ENCODE data around the gene PEX19. TPM values are rescaled to one million over a fixed set of nuclear protein-coding genes. Genes with fewer than 3 reads are reported as not detected.

Gene PEX19
- total and polyA plus RNA-seq, 12 donors: 15.5 to 165 (median 85.0) TPM

GRCh38 chr1:160256396-160257046, 28.4 kb downstream of the PEX19 start:
- H3K27me3 ChIP-seq: no peaks in the 10 kb centered on the region
- H3K9me3 ChIP-seq (replicated peaks in 1 of 3): no peaks in the 10 kb centered on the region
- H3K36me3 ChIP-seq (replicated peaks in 1 of 2): no peaks in the 10 kb centered on the region
- H3K27ac ChIP-seq: peak overlapping the region in 1 of 5 donors; percentile 9
- intact Hi-C loops (cut with DNase I): loop anchor here (5.0 to 10.0 kb wide), 3 partner anchors 49 to 152 kb away; partner anchors contain the start of genes CASQ1 (in 1 of the 2) and PEA15 (in 1 of the 2)
- TF ChIP-seq POLR2A (IDR thresholded peaks at IDR 0.05) (no peak), CTCF (IDR thresholded peaks at IDR 0.05) (no peak)
- H3K4me1 ChIP-seq (replicated peaks in 1 of 2): peaks cover 15 to 52% of the 10 kb centered on the region in 2 donors
- H3K4me3 ChIP-seq: no peak overlapping the region
- 23 to 30% (median 25%) methylated on average over 3 of the region's 3 CpGs for WGBS, 4 donors
- peak in 4 of 7 donors; percentile 47 to 68 (median 56) for DNase-seq

- Histone ChIP-seq H3K4me3 (no peak overlapping the region), H3K9me3 (replicated peaks in 1 of 3) (no peaks in the 10 kb centered on the region), H3K27me3 (no peaks in the 10 kb centered on the region), H3K36me3 (replicated peaks in 1 of 2) (no peaks in the 10 kb centered on the region), H3K4me1 (replicated peaks in 1 of 2) (peaks cover 10 to 46% of the 10 kb centered on the region in 2 donors), H3K27ac (no peak overlapping the region)
- DNase-seq: no peak
- TF ChIP-seq CTCF (IDR thresholded peaks at IDR 0.05) (no peak), POLR2A (IDR thresholded peaks at IDR 0.05) (no peak)
- WGBS, 4 donors: 83 to 90% (median 88%) methylated on average over 4 of the region's 4 CpGs
- intact Hi-C loops (cut with DNase I): loop anchor here (5.0 to 10.0 kb wide), 3 partner anchors 49 to 151 kb away; partner anchors contain the start of genes CASQ1 (in 1 of the 2) and PEA15 (in 1 of the 2)
These were observed 29.1 kb downstream of the PEX19 start for GRCh38 chr1:160255781-160256300.

GRCh38 chr1:160251687-160252526, 33.0 kb downstream of the PEX19 start:
- peak; percentile 72 to 90 (median 80) for DNase-seq
- Histone ChIP-seq H3K36me3 (replicated peaks in 1 of 2) (peaks cover 0 to 3% of the 10 kb centered on the region in 2 donors), H3K4me1 (replicated peaks in 1 of 2) (peaks cover 0 to 19% of the 10 kb centered on the region in 2 donors), H3K27me3 (no peaks in the 10 kb centered on the region), H3K9me3 (replicated peaks in 1 of 3) (no peaks in the 10 kb centered on the region), H3K4me3 (no peak overlapping the region), H3K27ac (peak overlapping the region in 1 of 5 donors; percentile 22)
- TF ChIP-seq POLR2A (IDR thresholded peaks at IDR 0.05) (no peak), CTCF (IDR thresholded peaks at IDR 0.05) (peak; percentile 55 to 87 (median 84))
- 65 to 75% (median 70%) methylated on average over 5 of the region's 5 CpGs for WGBS, 4 donors
- intact Hi-C loops (cut with DNase I): loop anchor here (10.0 kb wide), 2 partner anchors 57 to 147 kb away; partner anchors contain the start of gene CASQ1 (in 1 of the 2)

- H3K9me3 ChIP-seq (replicated peaks in 1 of 3): no peaks in the 10 kb centered on the region
- intact Hi-C loops (cut with DNase I): loop anchor here (10.0 kb wide), 2 partner anchors 56 to 146 kb away; partner anchors contain the start of gene CASQ1 (in 1 of the 2)
These were observed 33.9 kb downstream of the PEX19 start for GRCh38 chr1:160251011-160251410.

More at GRCh38 chr1:160251011-160251410, 33.9 kb downstream of the PEX19 start:
- Histone ChIP-seq H3K4me1 (replicated peaks in 1 of 2) (peaks cover 0 to 14% of the 10 kb centered on the region in 2 donors), H3K36me3 (replicated peaks in 1 of 2) (peaks cover 0 to 3% of the 10 kb centered on the region in 2 donors), H3K4me3 (no peak overlapping the region), H3K27me3 (no peaks in the 10 kb centered on the region), H3K27ac (no peak overlapping the region)
- TF ChIP-seq CTCF (IDR thresholded peaks at IDR 0.05) (no peak), POLR2A (IDR thresholded peaks at IDR 0.05) (no peak)
- DNase-seq: no peak
